SK-N-SH (cell line): ENCODE data around the gene NYNRIN. TPM values are rescaled to one million over a fixed set of nuclear protein-coding genes. Genes with fewer than 3 reads are reported as not detected.

Experiments
- CTCF ChIA-PET: fragments of 300-600, 350-600 bp; formaldehyde crosslinking; extraction: SDS; loops from one replicate; lab custom pipeline; 2021; lab: Yijun Ruan, JAX
- POLR2A ChIA-PET: fragments of 350-600 bp; sonication (Branson Sonifier 250); formaldehyde crosslinking; extraction: SDS; loops from one replicate; lab custom pipeline; 2020; ENCODE audit warnings: antibody characterized with exemption, inconsistent platforms; lab: Yijun Ruan, JAX
- DNase-seq: peaks from one replicate; pipeline ENCODE4 v3.0.0; 2012
- H2AFZ ChIP-seq: fragments of 200-600 bp; sonication (generic); 2 replicates; pipeline ENCODE4 v1.8.1; 2016; ENCODE audit warnings: antibody characterized with exemption, mild to moderate bottlenecking, low read depth
- H3F3A ChIP-seq: fragments of 200-600 bp; sonication (generic); replicated peaks from 2 replicates; pipeline ENCODE3; 2016; ENCODE audit warnings: antibody characterized with exemption, mild to moderate bottlenecking; ENCODE audit not compliant: insufficient read depth
- H3K27ac ChIP-seq, 2 experiments: fragments of 200-500 bp in 1 of 2; fragments of 200-600 bp in 1 of 2; sonication (Bioruptor generic) in 1 of 2; sonication (generic), shearing (Covaris generic) in 1 of 2; 2 replicates each; pipeline versions ENCODE4 v1.5.1 to v1.6.1; 2014 to 2016; ENCODE audit warnings: low read depth in 2 of 2, inconsistent platforms in 1 of 2, low read length in 1 of 2, mild to moderate bottlenecking in 1 of 2, mixed read lengths in 1 of 2
- H3K27me3 ChIP-seq: fragments of 200-600 bp; sonication (generic), shearing (Covaris generic); 2 replicates; pipeline ENCODE4 v1.6.1; 2016; ENCODE audit warnings: mixed run types; ENCODE audit not compliant: insufficient read depth
- H3K36me3 ChIP-seq, 2 experiments: fragments of 200-500 bp in 1 of 2; fragments of 200-600 bp in 1 of 2; sonication (Bioruptor generic) in 1 of 2; sonication (generic) in 1 of 2; replicated peaks in 1 of 2; 2 replicates each; pipeline versions ENCODE3 to v1.5.1; 2014 to 2016; ENCODE audit warnings: low read length in 1 of 2, mild to moderate bottlenecking in 1 of 2; ENCODE audit not compliant: insufficient read depth in 2 of 2, control insufficient read depth in 1 of 2
- H3K4me1 ChIP-seq, 2 experiments: fragments of 200-500 bp in 1 of 2; fragments of 200-600 bp in 1 of 2; sonication (Bioruptor generic) in 1 of 2; sonication (generic), shearing (Covaris generic) in 1 of 2; 2 replicates each; pipeline versions ENCODE4 v1.5.1 to v1.6.1; 2014 to 2016; ENCODE audit warnings: low read depth in 1 of 2, low read length in 1 of 2, mixed run types in 1 of 2; ENCODE audit not compliant: insufficient read depth in 2 of 2, control insufficient read depth in 1 of 2
- H3K4me2 ChIP-seq: fragments of 200-600 bp; sonication (generic), shearing (Covaris generic); 2 replicates; pipeline ENCODE4 v1.6.1; 2017; ENCODE audit warnings: mixed run types
- H3K4me3 ChIP-seq, 2 experiments: fragments of 200-500 bp in 1 of 2; fragments of 200-600 bp in 1 of 2; sonication (Bioruptor generic) in 1 of 2; sonication (generic), shearing (Covaris generic) in 1 of 2; 2 replicates each; pipeline versions ENCODE4 v1.5.1 to v1.8.1; 2014 to 2016; ENCODE audit warnings: low read depth in 2 of 2, inconsistent platforms in 1 of 2, low read length in 1 of 2, mild to moderate bottlenecking in 1 of 2, mixed read lengths in 1 of 2, moderate library complexity in 1 of 2
- H3K79me2 ChIP-seq: fragments of 200-600 bp; sonication (generic); 2 replicates; pipeline ENCODE4 v1.8.1; 2017; ENCODE audit warnings: mild to moderate bottlenecking; ENCODE audit not compliant: insufficient read depth
- H3K9ac ChIP-seq: fragments of 200-600 bp; sonication (generic); 2 replicates; pipeline ENCODE4 v1.6.1; 2017; ENCODE audit warnings: mixed run types
- H3K9me2 ChIP-seq: fragments of 200-600 bp; sonication (generic); 2 replicates; pipeline ENCODE4 v1.6.1; 2017; ENCODE audit warnings: mixed run types
- H3K9me3 ChIP-seq: fragments of 200-600 bp; sonication (generic); 2 replicates; pipeline ENCODE4 v1.6.1; 2017; ENCODE audit warnings: mixed run types, mild to moderate bottlenecking, moderate library complexity
- H4K20me1 ChIP-seq: fragments of 200-600 bp; sonication (generic); 2 replicates; pipeline ENCODE4 v1.6.1; 2017; ENCODE audit warnings: mild to moderate bottlenecking, mixed run types; ENCODE audit not compliant: insufficient read depth
- CTCF ChIP-seq: fragments of 200-600 bp; sonication (generic); IDR thresholded peaks from 2 replicates; pipeline ENCODE4 v1.6.1; 2017; ENCODE audit warnings: antibody characterized with exemption, mild to moderate bottlenecking, moderate library complexity
- EP300 ChIP-seq, 2 experiments: IDR thresholded peaks; 2 replicates each; pipeline versions ENCODE4 v1.4.0 to v1.6.1; 2012; ENCODE audit warnings: borderline replicate concordance in 1 of 2, low read depth in 1 of 2, low read length in 1 of 2
- FOXJ3 ChIP-seq: sonication (generic); formaldehyde crosslinking; IDR thresholded peaks from 2 replicates; pipeline ENCODE4 v1.5.1; 2020; ENCODE audit warnings: mild to moderate bottlenecking, missing genetic modification reagents
- FOXM1 ChIP-seq: IDR thresholded peaks from 2 replicates; pipeline ENCODE4 v1.4.0; 2012; ENCODE audit warnings: low read depth, mild to moderate bottlenecking
- JUND ChIP-seq: IDR thresholded peaks from 2 replicates; pipeline ENCODE4 v1.4.0; 2012
- MEF2A ChIP-seq: IDR thresholded peaks from 2 replicates; pipeline ENCODE4 v1.4.0; 2012; ENCODE audit warnings: low read depth, borderline replicate concordance
- NFIC ChIP-seq: IDR thresholded peaks from 2 replicates; pipeline ENCODE4 v1.4.0; 2012; ENCODE audit warnings: borderline replicate concordance
- NRF1 ChIP-seq: IDR thresholded peaks from 2 replicates; pipeline ENCODE4 v1.6.1; 2012; ENCODE audit warnings: low read depth, mild to moderate bottlenecking, low read length
- POLR2AphosphoS5 ChIP-seq: IDR thresholded peaks from 2 replicates; pipeline ENCODE4 v1.6.1; 2012; ENCODE audit warnings: low read depth, low read length
- RAD21 ChIP-seq: IDR thresholded peaks from 2 replicates; pipeline ENCODE4 v1.6.1; 2012; ENCODE audit warnings: mild to moderate bottlenecking, low read length
- RCOR1 ChIP-seq: fragments of 150-350 bp; IDR thresholded peaks from 2 replicates; pipeline ENCODE4 v1.6.1; 2017; ENCODE audit warnings: antibody characterized with exemption, low read length
- RXRA ChIP-seq: IDR thresholded peaks from 2 replicates; pipeline ENCODE4 v1.4.0; 2012; ENCODE audit warnings: low read depth, mild to moderate bottlenecking, borderline replicate concordance
- SMC3 ChIP-seq: IDR thresholded peaks from 2 replicates; pipeline ENCODE4 v1.6.1; 2012; ENCODE audit warnings: low read depth, low read length, improper control_type of control experiment
- TCF12 ChIP-seq: IDR thresholded peaks from 2 replicates; pipeline ENCODE4 v1.4.0; 2012
- TEAD4 ChIP-seq: IDR thresholded peaks from 2 replicates; pipeline ENCODE4 v1.4.0; 2012; ENCODE audit warnings: mild to moderate bottlenecking, borderline replicate concordance; ENCODE audit not compliant: insufficient read depth
- ZBTB33 ChIP-seq: IDR thresholded peaks from 2 replicates; pipeline ENCODE4 v1.4.0; 2012; ENCODE audit warnings: low read depth, borderline replicate concordance
- polyA plus RNA-seq, 3 experiments: library from polyadenylated mRNA; depleted of rRNA; stranded (reverse); fragments of >200 nt; gene quantifications; 2 replicates each; pipeline ENCODE4 v1.2.3, GENCODE V29; 2012
- TF ChIP-seq, protein P1 (sequence below): IDR thresholded peaks from 2 replicates; pipeline ENCODE4 v1.6.1; 2012; ENCODE audit warnings: mild to moderate bottlenecking, low read depth, low read length, moderate library complexity
- TF ChIP-seq, protein P2 (sequence below): fragments of 150-350 bp; IDR thresholded peaks from 2 replicates; pipeline ENCODE4 v1.6.1; 2016; ENCODE audit warnings: mild to moderate bottlenecking, low read depth, low read length
- TF ChIP-seq, protein P3 (sequence below): IDR thresholded peaks from 2 replicates; pipeline ENCODE4; 2012

NYNRIN gene
- polyA plus RNA-seq, 1 of the 3 experiments (the other 2 are of a cell fraction), result 4.8 TPM

- H2AFZ ChIP-seq, result no peak overlapping the region
- peaks cover 4% of the 10 kb centered on the region; the same call in 1 of the 2 replicates for H3K9me3 ChIP-seq
- CTCF ChIA-PET, result interaction anchor here (1.1 to 1.6 kb wide), 3 partner anchors 20 to 95 kb away, joined by 3 read pairs; no protein-coding TSS in a partner anchor
- no peaks in the 10 kb centered on the region for H3F3A ChIP-seq
- H3K27ac ChIP-seq, result no peak overlapping the region
- H3K4me2 ChIP-seq, result no peak overlapping the region
- no peaks in the 10 kb centered on the region for H3K27me3 ChIP-seq
- no peak for DNase-seq
- no peak overlapping the region for H3K4me3 ChIP-seq
- no peak overlapping the region for H3K9ac ChIP-seq
- no peaks in the 10 kb centered on the region for H3K4me1 ChIP-seq
- POLR2A ChIA-PET, result no interaction called here
- no peak for TF ChIP-seq MEF2A
- no peak for TF ChIP-seq JUND
- TF ChIP-seq POLR2AphosphoS5, result no peak
- TF ChIP-seq, protein P1, sequence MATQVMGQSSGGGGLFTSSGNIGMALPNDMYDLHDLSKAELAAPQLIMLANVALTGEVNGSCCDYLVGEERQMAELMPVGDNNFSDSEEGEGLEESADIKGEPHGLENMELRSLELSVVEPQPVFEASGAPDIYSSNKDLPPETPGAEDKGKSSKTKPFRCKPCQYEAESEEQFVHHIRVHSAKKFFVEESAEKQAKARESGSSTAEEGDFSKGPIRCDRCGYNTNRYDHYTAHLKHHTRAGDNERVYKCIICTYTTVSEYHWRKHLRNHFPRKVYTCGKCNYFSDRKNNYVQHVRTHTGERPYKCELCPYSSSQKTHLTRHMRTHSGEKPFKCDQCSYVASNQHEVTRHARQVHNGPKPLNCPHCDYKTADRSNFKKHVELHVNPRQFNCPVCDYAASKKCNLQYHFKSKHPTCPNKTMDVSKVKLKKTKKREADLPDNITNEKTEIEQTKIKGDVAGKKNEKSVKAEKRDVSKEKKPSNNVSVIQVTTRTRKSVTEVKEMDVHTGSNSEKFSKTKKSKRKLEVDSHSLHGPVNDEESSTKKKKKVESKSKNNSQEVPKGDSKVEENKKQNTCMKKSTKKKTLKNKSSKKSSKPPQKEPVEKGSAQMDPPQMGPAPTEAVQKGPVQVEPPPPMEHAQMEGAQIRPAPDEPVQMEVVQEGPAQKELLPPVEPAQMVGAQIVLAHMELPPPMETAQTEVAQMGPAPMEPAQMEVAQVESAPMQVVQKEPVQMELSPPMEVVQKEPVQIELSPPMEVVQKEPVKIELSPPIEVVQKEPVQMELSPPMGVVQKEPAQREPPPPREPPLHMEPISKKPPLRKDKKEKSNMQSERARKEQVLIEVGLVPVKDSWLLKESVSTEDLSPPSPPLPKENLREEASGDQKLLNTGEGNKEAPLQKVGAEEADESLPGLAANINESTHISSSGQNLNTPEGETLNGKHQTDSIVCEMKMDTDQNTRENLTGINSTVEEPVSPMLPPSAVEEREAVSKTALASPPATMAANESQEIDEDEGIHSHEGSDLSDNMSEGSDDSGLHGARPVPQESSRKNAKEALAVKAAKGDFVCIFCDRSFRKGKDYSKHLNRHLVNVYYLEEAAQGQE, result no peak
- TF ChIP-seq EP300 (IDR thresholded peaks at IDR 0.05; ENCODE audit: borderline replicate concordance in 1 of 2, low read depth in 1 of 2, low read length in 1 of 2), result no peak
- no peak for TF ChIP-seq FOXJ3 (CRISPR knock-in tag)
- no peak for TF ChIP-seq RAD21
- no peak for TF ChIP-seq FOXM1
- no peak for TF ChIP-seq TCF12
- no peak for TF ChIP-seq ZBTB33
- TF ChIP-seq CTCF, result no peak
- no peak for TF ChIP-seq RXRA
- no peak for TF ChIP-seq TEAD4
- TF ChIP-seq, protein P2, sequence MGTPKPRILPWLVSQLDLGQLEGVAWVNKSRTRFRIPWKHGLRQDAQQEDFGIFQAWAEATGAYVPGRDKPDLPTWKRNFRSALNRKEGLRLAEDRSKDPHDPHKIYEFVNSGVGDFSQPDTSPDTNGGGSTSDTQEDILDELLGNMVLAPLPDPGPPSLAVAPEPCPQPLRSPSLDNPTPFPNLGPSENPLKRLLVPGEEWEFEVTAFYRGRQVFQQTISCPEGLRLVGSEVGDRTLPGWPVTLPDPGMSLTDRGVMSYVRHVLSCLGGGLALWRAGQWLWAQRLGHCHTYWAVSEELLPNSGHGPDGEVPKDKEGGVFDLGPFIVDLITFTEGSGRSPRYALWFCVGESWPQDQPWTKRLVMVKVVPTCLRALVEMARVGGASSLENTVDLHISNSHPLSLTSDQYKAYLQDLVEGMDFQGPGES, result no peak
- no peak for TF ChIP-seq NRF1
- no peak for TF ChIP-seq NFIC
- TF ChIP-seq RCOR1, result no peak
- no peak for TF ChIP-seq SMC3
- TF ChIP-seq, protein P3, sequence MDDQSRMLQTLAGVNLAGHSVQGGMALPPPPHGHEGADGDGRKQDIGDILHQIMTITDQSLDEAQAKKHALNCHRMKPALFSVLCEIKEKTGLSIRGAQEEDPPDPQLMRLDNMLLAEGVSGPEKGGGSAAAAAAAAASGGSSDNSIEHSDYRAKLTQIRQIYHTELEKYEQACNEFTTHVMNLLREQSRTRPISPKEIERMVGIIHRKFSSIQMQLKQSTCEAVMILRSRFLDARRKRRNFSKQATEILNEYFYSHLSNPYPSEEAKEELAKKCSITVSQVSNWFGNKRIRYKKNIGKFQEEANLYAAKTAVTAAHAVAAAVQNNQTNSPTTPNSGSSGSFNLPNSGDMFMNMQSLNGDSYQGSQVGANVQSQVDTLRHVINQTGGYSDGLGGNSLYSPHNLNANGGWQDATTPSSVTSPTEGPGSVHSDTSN, result no peak
- no peaks in the 10 kb centered on the region for H3K79me2 ChIP-seq
- H3K9me2 ChIP-seq, result no peaks in the 10 kb centered on the region
- H4K20me1 ChIP-seq, result no peaks in the 10 kb centered on the region
- peaks cover 0 to 9% of the 10 kb centered on the region in 2 experiments for H3K36me3 ChIP-seq
These were observed 58.2 kb downstream of the NYNRIN start for GRCh38 chr14:24456980-24457379.
